Measurements from ENCODE around the gene GPR87. TPM values are rescaled to one million over a fixed set of nuclear protein-coding genes. Genes with fewer than 3 reads are reported as not detected.

The GPR87 gene
- total and polyA plus RNA-seq, 9 of the 15 experiments (the other 6 are each of a cell fraction or from before 2014, with no cell fraction given) = not detected

DNA sequence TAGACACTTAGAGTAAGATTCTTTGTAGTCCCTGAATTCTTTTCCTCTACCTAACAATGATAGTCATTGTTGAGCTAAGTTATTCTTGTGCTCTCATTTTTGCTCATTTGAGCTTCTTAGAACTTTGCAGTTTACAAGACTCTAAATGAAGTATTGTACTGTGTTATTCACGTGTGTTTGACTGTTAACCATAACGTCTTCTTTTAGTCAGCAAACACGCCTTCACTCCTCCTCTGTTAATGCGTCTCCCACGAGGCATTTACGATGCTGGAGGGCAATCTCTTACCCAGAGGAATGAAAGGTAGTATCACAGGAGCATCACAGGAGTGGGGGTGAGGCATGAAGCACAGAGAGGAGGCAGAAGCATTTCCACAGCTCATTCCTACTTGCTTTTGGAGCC is 23.5 kb downstream of the GPR87 start (continued):
- TF ChIP-seq MCM5 (IDR thresholded peaks at IDR 0.05; ENCODE audit: low read depth) = no peak
- no peak for TF ChIP-seq NFE2L1 (tag; IDR thresholded peaks at IDR 0.05; ENCODE audit: borderline replicate concordance, low read depth)
- TF ChIP-seq, protein P1, sequence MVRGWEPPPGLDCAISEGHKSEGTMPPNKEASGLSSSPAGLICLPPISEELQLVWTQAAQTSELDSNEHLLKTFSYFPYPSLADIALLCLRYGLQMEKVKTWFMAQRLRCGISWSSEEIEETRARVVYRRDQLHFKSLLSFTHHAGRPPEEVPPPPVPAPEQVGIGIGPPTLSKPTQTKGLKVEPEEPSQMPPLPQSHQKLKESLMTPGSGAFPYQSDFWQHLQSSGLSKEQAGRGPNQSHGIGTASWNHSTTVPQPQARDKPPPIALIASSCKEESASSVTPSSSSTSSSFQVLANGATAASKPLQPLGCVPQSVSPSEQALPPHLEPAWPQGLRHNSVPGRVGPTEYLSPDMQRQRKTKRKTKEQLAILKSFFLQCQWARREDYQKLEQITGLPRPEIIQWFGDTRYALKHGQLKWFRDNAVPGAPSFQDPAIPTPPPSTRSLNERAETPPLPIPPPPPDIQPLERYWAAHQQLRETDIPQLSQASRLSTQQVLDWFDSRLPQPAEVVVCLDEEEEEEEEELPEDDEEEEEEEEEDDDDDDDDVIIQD (CRISPR knock-in tag; IDR thresholded peaks at IDR 0.05) = no peak
- no peak for TF ChIP-seq ZNF444 (CRISPR knock-in tag; IDR thresholded peaks at IDR 0.05)
- TF ChIP-seq HMG20A (CRISPR knock-in tag; conservative IDR thresholded peaks at IDR 0.05) = no peak

DNA sequence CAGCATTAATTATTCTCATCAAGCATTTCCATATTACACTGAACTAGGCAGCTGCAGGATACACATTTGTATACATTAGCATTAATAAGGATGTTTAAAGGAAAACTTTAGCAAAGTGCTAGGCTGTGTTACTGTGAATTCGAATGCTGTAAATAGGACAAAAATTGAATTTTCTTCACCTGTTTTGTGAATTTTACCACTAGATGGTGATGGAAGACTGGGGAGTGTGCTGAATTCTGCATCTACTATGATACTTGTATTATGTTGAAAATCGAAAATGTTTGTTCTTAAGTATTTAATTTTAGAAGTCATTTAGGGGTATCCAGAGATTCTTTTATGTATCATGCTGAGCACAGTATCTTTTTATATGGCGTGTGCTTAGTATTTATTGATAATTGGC is 25.9 kb downstream of the GPR87 start:
- ChIA-PET POLR2A (no interaction called here), CTCF (ENCODE audit: low intra/inter-chr PET ratio) (interaction anchor here (0.6 kb wide), 1 partner anchor 35 kb away, joined by 3 read pairs; no protein-coding TSS in a partner anchor)
- no peak overlapping the region for H2AFZ ChIP-seq (ENCODE audit: low read depth, low read length)
- in situ Hi-C loops (cut with MboI) = no loop called here
- no peaks in the 10 kb centered on the region for H3K36me3 ChIP-seq (ENCODE audit: control insufficient read depth, insufficient read depth, low read length)
- intact Hi-C loops (cut with micrococcal nuclease) = loop anchor here (5.0 kb wide), 1 partner anchor 552 kb away; no protein-coding TSS in a partner anchor
- no peaks in the 10 kb centered on the region for H4K20me1 ChIP-seq (replicated peaks; ENCODE audit: control insufficient read depth, insufficient read depth, low read length)
- no peaks in the 10 kb centered on the region for H3K79me2 ChIP-seq (ENCODE audit: control insufficient read depth, insufficient read depth, low read length)
- H3K4me1 ChIP-seq (replicated peaks in 1 of 2; ENCODE audit: control insufficient read depth in 2 of 2, insufficient read depth in 2 of 2, low read length in 2 of 2) = no peaks in the 10 kb centered on the region
- H3K4me2 ChIP-seq (ENCODE audit: insufficient read depth, low read length) = no peak overlapping the region
- 0% methylated on average over 3 of the region's 3 CpGs for WGBS (ENCODE audit: insufficient coverage, low coverage, missing lambda C conversion rate)
- ATAC-seq (no peak), FAIRE-seq (peak; percentile 61), DNase-seq (ENCODE audit: extremely low read depth in 1 of 4, low spot score in 3 of 4) (no peak)
- peaks cover 15 to 16% of the 10 kb centered on the region in 2 experiments; a peak in 2 of 5 replicates for H3K27me3 ChIP-seq (ENCODE audit: control insufficient read depth in 2 of 2, insufficient read depth in 2 of 2, low read length in 2 of 2)
- H3K9me1 ChIP-seq (ENCODE audit: control insufficient read depth, insufficient read depth, low read length) = no peaks in the 10 kb centered on the region
- no peak overlapping the region for H3K4me3 ChIP-seq
- BruUV-seq (replicated peaks) = no TSS peak
- H3K9ac ChIP-seq (ENCODE audit: insufficient read depth in 1 of 2, low read depth in 2 of 2, low read length in 2 of 2) = no peak overlapping the region
- H3K27ac ChIP-seq (ENCODE audit: extremely low read depth, low read depth, low read length) = no peak overlapping the region
- no peaks in the 10 kb centered on the region for H3K9me3 ChIP-seq (replicated peaks; ENCODE audit: control insufficient read depth, insufficient read depth, low read depth, low read length)
- no peak for TF ChIP-seq ARNT (IDR thresholded peaks at IDR 0.05)
- TF ChIP-seq, protein P2, sequence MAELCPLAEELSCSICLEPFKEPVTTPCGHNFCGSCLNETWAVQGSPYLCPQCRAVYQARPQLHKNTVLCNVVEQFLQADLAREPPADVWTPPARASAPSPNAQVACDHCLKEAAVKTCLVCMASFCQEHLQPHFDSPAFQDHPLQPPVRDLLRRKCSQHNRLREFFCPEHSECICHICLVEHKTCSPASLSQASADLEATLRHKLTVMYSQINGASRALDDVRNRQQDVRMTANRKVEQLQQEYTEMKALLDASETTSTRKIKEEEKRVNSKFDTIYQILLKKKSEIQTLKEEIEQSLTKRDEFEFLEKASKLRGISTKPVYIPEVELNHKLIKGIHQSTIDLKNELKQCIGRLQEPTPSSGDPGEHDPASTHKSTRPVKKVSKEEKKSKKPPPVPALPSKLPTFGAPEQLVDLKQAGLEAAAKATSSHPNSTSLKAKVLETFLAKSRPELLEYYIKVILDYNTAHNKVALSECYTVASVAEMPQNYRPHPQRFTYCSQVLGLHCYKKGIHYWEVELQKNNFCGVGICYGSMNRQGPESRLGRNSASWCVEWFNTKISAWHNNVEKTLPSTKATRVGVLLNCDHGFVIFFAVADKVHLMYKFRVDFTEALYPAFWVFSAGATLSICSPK (IDR thresholded peaks at IDR 0.05; ENCODE audit: borderline replicate concordance) = no peak
- TF ChIP-seq ZNF347 (CRISPR knock-in tag; IDR thresholded peaks at IDR 0.05; ENCODE audit: low read depth) = no peak
- TF ChIP-seq NCOA2 (IDR thresholded peaks at IDR 0.05; ENCODE audit: partially characterized antibody in 2 of 2) = no peak
- no peak for TF ChIP-seq BCOR (IDR thresholded peaks at IDR 0.05)

All from K562 (cell line).